K562 (cell line): Measurements from ENCODE around the gene PTPN1. TPM values are rescaled to one million over a fixed set of nuclear protein-coding genes. Genes with fewer than 3 reads are reported as not detected.

Source experiments
- ATF2 ChIP-seq: sonication (generic); formaldehyde crosslinking; IDR thresholded peaks from 2 replicates; pipeline ENCODE4 v1.8.1; 2022; ENCODE audit warnings: missing genetic modification reagents
- CREB3 ChIP-seq: fragments of 450-650 bp; conservative IDR thresholded peaks from 2 replicates; pipeline ENCODE4 v1.6.1; 2016; ENCODE audit warnings: missing genetic modification characterization, low read depth, mild to moderate bottlenecking, missing compliant biosample characterization, moderate library complexity
- FOS ChIP-seq: IDR thresholded peaks from 3 replicates; pipeline ENCODE4 v1.6.1; 2011; ENCODE audit not compliant: insufficient read length; ENCODE audit errors: extremely low read depth
- HDAC8 ChIP-seq: fragments of 450-650 bp; IDR thresholded peaks from 2 replicates; pipeline ENCODE4 v1.6.1; 2016; ENCODE audit warnings: mild to moderate bottlenecking, missing genetic modification characterization, moderate library complexity, missing compliant biosample characterization
- HES1 ChIP-seq: fragments of 450-650 bp; IDR thresholded peaks from 2 replicates; pipeline ENCODE4 v1.6.1; 2016; ENCODE audit warnings: low read depth, mild to moderate bottlenecking, moderate library complexity
- HSF4 ChIP-seq: fragments of 250-450 bp; sonication (Bioruptor Pico); IDR thresholded peaks from 2 replicates; pipeline ENCODE4 v2.1.2; 2022; ENCODE audit warnings: mild to moderate bottlenecking, moderate library complexity, borderline replicate concordance
- JUN ChIP-seq, 2 experiments: sonication (generic) in 1 of 2; formaldehyde crosslinking in 1 of 2; IDR thresholded peaks; 2 replicates each; pipeline versions ENCODE4 v1.6.1 to v1.8.0; 2012 to 2022; ENCODE audit warnings: borderline replicate concordance in 2 of 2, mild to moderate bottlenecking in 2 of 2, improper control_type of control experiment in 1 of 2, low read depth in 1 of 2, low read length in 1 of 2, missing genetic modification reagents in 1 of 2
- KDM1A ChIP-seq, 2 experiments: fragments of 450-650 bp; IDR thresholded peaks; 2 replicates each; pipeline ENCODE4 v1.6.1; 2016; ENCODE audit warnings: mild to moderate bottlenecking in 2 of 2
- KHSRP ChIP-seq: fragments of 450-650 bp; IDR thresholded peaks from 2 replicates; pipeline ENCODE4 v1.6.1; 2017
- MCM5 ChIP-seq: fragments of 450-650 bp; IDR thresholded peaks from 2 replicates; pipeline ENCODE4 v1.6.1; 2016; ENCODE audit warnings: low read depth
- SFPQ ChIP-seq: fragments of 200-400 bp; formaldehyde crosslinking; IDR thresholded peaks from 2 replicates; pipeline ENCODE4 v1.6.1; 2017; ENCODE audit warnings: mild to moderate bottlenecking, low read depth, low read length, moderate library complexity
- SNAPC5 ChIP-seq: fragments of 250-450 bp; sonication (Bioruptor Pico); IDR thresholded peaks from 2 replicates; pipeline ENCODE4 v1.8.0; 2021; ENCODE audit warnings: moderate library complexity, mild to moderate bottlenecking, inconsistent platforms
- TARDBP ChIP-seq: fragments of 450-650 bp; IDR thresholded peaks from 2 replicates; pipeline ENCODE4 v1.6.1; 2016
- TFAM ChIP-seq: fragments of 250-450 bp; sonication (Bioruptor Pico); conservative IDR thresholded peaks from 2 replicates; pipeline ENCODE4 v1.5.0; 2021; ENCODE audit warnings: mild to moderate bottlenecking, moderate library complexity
- ZBTB34 ChIP-seq: fragments of 250-450 bp; sonication (Bioruptor Pico); IDR thresholded peaks from 2 replicates; pipeline ENCODE4 v1.8.0; 2021; ENCODE audit warnings: mild to moderate bottlenecking, moderate library complexity
- ZFP30 ChIP-seq: fragments of 250-450 bp; sonication (Bioruptor Pico); IDR thresholded peaks from 2 replicates; pipeline ENCODE4 v1.8.0; 2022; ENCODE audit warnings: moderate library complexity, mild to moderate bottlenecking, inconsistent platforms, borderline replicate concordance
- ZNF184 ChIP-seq: sonication (generic); formaldehyde crosslinking; IDR thresholded peaks from 2 replicates; pipeline ENCODE4 v1.5.0; 2020; ENCODE audit warnings: missing genetic modification reagents
- ZNF23 ChIP-seq: fragments of 250-450 bp; sonication (Bioruptor Pico); IDR thresholded peaks from 2 replicates; pipeline ENCODE4 v1.4.0; 2020; ENCODE audit warnings: mild to moderate bottlenecking
- ZNF263 ChIP-seq: sonication (generic); formaldehyde crosslinking; IDR thresholded peaks from 2 replicates; pipeline ENCODE4 v1.8.0; 2022; ENCODE audit warnings: mild to moderate bottlenecking, missing genetic modification reagents, borderline replicate concordance
- ZNF274 ChIP-seq: IDR thresholded peaks from 2 replicates; pipeline ENCODE4 v1.6.1; 2011; ENCODE audit warnings: low read depth, mild to moderate bottlenecking, low read length, moderate library complexity, borderline replicate concordance
- ZNF57 ChIP-seq: fragments of 450-650 bp; formaldehyde crosslinking; IDR thresholded peaks from 2 replicates; pipeline ENCODE4 v1.4.0; 2020; ENCODE audit warnings: mild to moderate bottlenecking, moderate library complexity
- ZNF644 ChIP-seq: fragments of 200-800 bp; sonication (Bioruptor generic); IDR thresholded peaks from 2 replicates; pipeline ENCODE4 v1.6.1; 2016; ENCODE audit warnings: low read depth, missing genetic modification characterization, missing compliant biosample characterization
- ZNF695 ChIP-seq: fragments of 450-650 bp; formaldehyde crosslinking; IDR thresholded peaks from 2 replicates; pipeline ENCODE4 v1.4.0; 2020; ENCODE audit warnings: mild to moderate bottlenecking, moderate library complexity
- polyA plus RNA-seq, 8 experiments: library from polyadenylated mRNA; depleted of rRNA in 4 of 8; stranded (reverse) in 5 of 8; unstranded in 3 of 8; fragments of >200 nt; fragmentation: Nextera tagmentation in 2 of 8; fragmentation: Illumina TruSeq in 1 of 8; extraction: Ambion mirVana in 2 of 8; extraction: Trizol in 1 of 8; gene quantifications; 2 replicates each; pipeline versions ENCODE4 v1.2.1 to v1.2.3, GENCODE V29; 2011 to 2014; ENCODE audit warnings: inconsistent platforms in 1 of 8, missing spikeins in 1 of 8
- total RNA-seq, 7 experiments: library from RNA; depleted of rRNA in 6 of 7; stranded (reverse); fragments of >200 nt in 6 of 7; fragmentation: Illumina TruSeq in 2 of 7; extraction: Trizol in 2 of 7; gene quantifications; 2 replicates each; pipeline versions ENCODE4 v1.2.1 to v1.2.3, GENCODE V29; 2011 to 2021; ENCODE audit warnings: low replicate concordance in 1 of 7

The PTPN1 gene
- total and polyA plus RNA-seq, 9 of the 15 experiments (the other 6 are each of a cell fraction or from before 2014, with no cell fraction given), result 11.0 to 85.3 (median 54.0) TPM

- TF ChIP-seq ATF2 (CRISPR knock-in tag) (no peak), TARDBP (no peak), KDM1A (IDR thresholded peaks at IDR 0.05) (no peak), TFAM (no peak), SNAPC5 (no peak), FOS (no peak), CREB3 (tag) (0 out of 2 replicates have a peak, but pooled peaks have one; percentile 56), HES1 (no peak), HSF4 (CRISPR knock-in tag) (no peak), ZNF23 (CRISPR knock-in tag) (no peak), ZNF184 (CRISPR knock-in tag) (no peak), ZNF695 (CRISPR knock-in tag) (no peak), ZNF644 (tag) (no peak), ZBTB34 (CRISPR knock-in tag) (no peak), KHSRP (no peak), SFPQ (no peak), HDAC8 (no peak), ZFP30 (CRISPR knock-in tag) (no peak), MCM5 (no peak), ZNF274 (no peak), JUN (IDR thresholded peaks at IDR 0.05; ENCODE audit: borderline replicate concordance, low read depth, low read length) (no peak), JUN (CRISPR knock-in tag; IDR thresholded peaks at IDR 0.05; ENCODE audit: borderline replicate concordance) (no peak), ZNF263 (CRISPR knock-in tag) (no peak), ZNF57 (no peak)
Measured at GRCh38 chr20:50522053-50522674, 12.0 kb downstream of the PTPN1 start (continued).
